ENCODE results near the gene PHACTR4. TPM values are rescaled to one million over a fixed set of nuclear protein-coding genes. Genes with fewer than 3 reads are reported as not detected.
A peak's percentile ranks its signal among the peaks of the same experiment; 100 is the strongest.
"Not testable (repeated sequence)": the region's sequence is repeated elsewhere in the genome, so short reads cannot be mapped to it uniquely, and the experiment has no call there.

The PHACTR4 gene
- total RNA-seq, 1 donor from 2014 or later: 50.3 TPM

DNA sequence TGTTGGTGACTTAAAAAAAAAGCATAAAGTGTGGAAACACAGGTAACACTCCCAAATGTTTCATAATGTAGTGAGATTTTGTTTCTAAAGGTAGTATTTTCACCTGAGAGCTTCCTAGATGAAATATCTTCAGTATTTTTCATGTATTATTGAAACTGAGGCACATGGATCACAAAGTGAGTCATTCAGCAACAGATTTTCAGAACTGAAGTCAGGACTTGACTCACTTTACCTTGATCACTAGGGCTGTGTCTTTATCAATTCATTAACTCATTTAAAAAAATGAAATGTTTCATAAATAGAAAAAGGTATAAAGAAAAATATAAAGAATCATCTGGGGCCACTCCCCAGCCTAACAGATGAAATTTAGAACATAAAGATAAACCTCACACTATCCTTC lies 69.8 kb downstream of the PHACTR4 start:
- H3K27ac Mint-ChIP-seq: peak overlapping the region; percentile 87
- H3K9me3 Mint-ChIP-seq: no peaks in the 10 kb centered on the region
- no peak for DNase-seq (ENCODE audit: extremely low spot score, unreplicated experiment)
- TF ChIP-seq, protein P1, sequence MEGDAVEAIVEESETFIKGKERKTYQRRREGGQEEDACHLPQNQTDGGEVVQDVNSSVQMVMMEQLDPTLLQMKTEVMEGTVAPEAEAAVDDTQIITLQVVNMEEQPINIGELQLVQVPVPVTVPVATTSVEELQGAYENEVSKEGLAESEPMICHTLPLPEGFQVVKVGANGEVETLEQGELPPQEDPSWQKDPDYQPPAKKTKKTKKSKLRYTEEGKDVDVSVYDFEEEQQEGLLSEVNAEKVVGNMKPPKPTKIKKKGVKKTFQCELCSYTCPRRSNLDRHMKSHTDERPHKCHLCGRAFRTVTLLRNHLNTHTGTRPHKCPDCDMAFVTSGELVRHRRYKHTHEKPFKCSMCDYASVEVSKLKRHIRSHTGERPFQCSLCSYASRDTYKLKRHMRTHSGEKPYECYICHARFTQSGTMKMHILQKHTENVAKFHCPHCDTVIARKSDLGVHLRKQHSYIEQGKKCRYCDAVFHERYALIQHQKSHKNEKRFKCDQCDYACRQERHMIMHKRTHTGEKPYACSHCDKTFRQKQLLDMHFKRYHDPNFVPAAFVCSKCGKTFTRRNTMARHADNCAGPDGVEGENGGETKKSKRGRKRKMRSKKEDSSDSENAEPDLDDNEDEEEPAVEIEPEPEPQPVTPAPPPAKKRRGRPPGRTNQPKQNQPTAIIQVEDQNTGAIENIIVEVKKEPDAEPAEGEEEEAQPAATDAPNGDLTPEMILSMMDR (conservative IDR thresholded peaks at IDR 0.05): no peak
- H3K4me1 Mint-ChIP-seq (ENCODE audit: unreplicated experiment): peaks cover 17% of the 10 kb centered on the region
- no peak overlapping the region for H3K4me3 Mint-ChIP-seq
- no peaks in the 10 kb centered on the region for H3K27me3 Mint-ChIP-seq
- H3K36me3 Mint-ChIP-seq: peaks cover 5% of the 10 kb centered on the region

DNA sequence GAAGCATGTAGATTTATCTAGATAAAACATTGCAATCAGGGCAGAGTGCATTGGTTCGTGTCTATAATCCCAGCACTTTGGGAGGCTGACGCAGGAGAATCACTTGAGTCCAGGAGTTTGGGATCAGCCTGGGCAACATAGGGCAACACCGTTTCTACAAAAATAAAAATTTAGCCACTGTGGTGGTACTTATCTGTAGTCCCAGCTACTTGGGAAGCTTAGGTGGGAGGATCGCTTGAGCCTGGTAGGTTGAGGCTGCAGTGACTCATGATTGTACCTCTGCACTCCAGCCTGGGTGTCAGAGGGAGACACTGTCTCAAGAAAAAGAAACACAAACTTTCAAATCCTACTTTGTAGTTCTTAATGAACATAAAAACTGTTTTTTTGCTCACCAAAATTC lies 72.1 kb downstream of the PHACTR4 start:
- no peak overlapping the region for H3K4me3 Mint-ChIP-seq
- H3K36me3 Mint-ChIP-seq: peaks cover 5% of the 10 kb centered on the region
- H3K9me3 Mint-ChIP-seq: no peaks in the 10 kb centered on the region
- no peaks in the 10 kb centered on the region for H3K27me3 Mint-ChIP-seq
- no peak overlapping the region for H3K27ac Mint-ChIP-seq
- TF ChIP-seq, protein P1 (conservative IDR thresholded peaks at IDR 0.05): no peak
- peaks cover 17% of the 10 kb centered on the region for H3K4me1 Mint-ChIP-seq (ENCODE audit: unreplicated experiment)
- no peak for DNase-seq (ENCODE audit: extremely low spot score, unreplicated experiment)

DNA sequence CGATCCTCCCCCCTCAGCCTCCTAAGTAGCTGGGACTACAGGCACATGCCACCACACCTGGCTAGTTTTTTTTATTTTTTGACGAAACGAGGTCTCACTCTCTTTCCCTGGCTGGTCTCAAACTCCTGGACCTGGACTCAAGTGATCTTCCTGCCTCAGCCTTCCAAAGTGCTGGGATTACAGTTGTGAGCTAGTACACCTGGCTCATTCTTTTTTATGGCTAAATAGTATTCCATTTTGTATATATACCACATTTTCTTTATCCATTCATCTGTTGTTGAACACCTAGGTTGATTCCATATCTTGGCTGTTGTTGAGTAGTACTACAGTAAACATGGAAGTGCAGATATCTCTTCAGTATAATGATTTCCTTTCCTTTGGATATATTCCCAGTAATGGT lies 74.0 kb downstream of the PHACTR4 start:
- Mint-ChIP-seq H3K36me3 (peaks cover 5% of the 10 kb centered on the region), H3K27ac (no peak overlapping the region), H3K4me3 (no peak overlapping the region), H3K27me3 (no peaks in the 10 kb centered on the region), H3K9me3 (no peaks in the 10 kb centered on the region), H3K4me1 (ENCODE audit: unreplicated experiment) (peaks cover 7% of the 10 kb centered on the region)
- DNase-seq (ENCODE audit: extremely low spot score, unreplicated experiment): no peak
- TF ChIP-seq, protein P1 (conservative IDR thresholded peaks at IDR 0.05): no peak

DNA sequence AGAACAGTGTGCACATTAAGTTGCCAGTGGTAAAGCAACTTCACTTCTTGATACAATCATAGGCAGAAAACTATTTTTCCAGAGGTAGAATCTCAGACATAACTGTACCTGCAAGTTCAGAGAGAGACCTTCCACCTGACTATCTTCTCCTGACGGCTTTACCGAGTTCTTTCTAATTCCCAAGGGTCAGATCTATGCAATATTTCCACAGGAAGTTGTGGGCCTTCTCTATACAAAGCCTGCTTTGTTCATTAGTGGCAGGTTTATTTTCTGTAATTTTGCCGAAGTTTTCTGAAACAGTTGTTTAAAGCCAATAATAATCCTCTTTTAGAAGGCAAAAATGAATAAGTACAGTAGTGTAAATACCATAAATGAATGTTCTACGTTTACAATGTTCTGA lies 78.1 kb downstream of the PHACTR4 start:
- Mint-ChIP-seq H3K4me3 (no peak overlapping the region), H3K36me3 (peaks cover 5% of the 10 kb centered on the region), H3K27ac (peak overlapping the region; percentile 13), H3K9me3 (no peaks in the 10 kb centered on the region), H3K27me3 (no peaks in the 10 kb centered on the region), H3K4me1 (ENCODE audit: unreplicated experiment) (peaks cover 9% of the 10 kb centered on the region)
- DNase-seq (ENCODE audit: extremely low spot score, unreplicated experiment): no peak
- TF ChIP-seq, protein P1 (conservative IDR thresholded peaks at IDR 0.05): no peak

DNA sequence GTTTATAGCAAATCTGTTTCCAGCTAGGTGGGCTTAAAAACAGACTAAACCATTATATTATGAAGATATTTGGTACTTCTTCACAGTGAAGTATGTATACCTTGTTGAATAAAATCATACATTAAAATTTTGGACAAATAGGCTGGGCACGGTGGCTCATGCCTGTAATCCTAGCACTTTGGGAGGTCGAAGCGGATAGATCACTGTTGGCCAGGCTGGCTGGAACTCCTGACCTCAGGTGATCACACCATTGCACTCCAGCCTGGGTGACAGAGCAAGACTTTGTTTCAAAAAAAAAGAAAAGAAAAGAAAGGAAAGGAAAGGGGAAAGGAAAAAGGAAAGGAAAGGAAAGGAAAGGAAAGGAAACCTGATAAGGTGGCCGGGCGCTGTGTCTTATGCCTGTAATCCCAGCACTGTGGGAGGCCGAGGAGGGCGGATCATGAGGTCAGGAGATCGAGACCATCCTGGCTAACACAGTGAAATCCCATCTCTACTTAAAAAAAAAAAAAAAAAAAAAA lies 78.6 kb downstream of the PHACTR4 start:
- not testable (repeated sequence) for DNase-seq (ENCODE audit: extremely low spot score, unreplicated experiment); H3K9me3 Mint-ChIP-seq; H3K27me3 Mint-ChIP-seq; H3K4me1 Mint-ChIP-seq (ENCODE audit: unreplicated experiment); H3K4me3 Mint-ChIP-seq; H3K36me3 Mint-ChIP-seq
- H3K27ac Mint-ChIP-seq: peak overlapping the region; percentile 9

DNA sequence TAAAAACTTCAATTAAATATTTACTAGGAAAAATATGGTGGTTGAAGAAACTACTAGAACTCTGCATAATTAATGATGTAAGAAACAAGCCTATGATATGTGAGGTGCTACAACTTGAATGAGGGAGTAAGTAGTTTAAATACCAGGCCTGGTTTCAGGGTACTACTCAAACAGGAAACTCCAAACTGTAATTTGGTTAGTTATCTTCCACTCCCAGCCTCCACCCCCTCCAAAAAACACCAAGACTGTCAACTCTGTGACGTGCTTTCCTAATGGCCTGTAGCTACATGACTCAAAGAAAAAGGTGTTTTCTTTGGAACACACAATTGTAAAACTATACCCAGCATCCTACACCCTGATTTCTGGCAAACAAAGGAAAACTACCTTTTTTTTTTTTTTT lies 80.4 kb downstream of the PHACTR4 start:
- peaks cover 9% of the 10 kb centered on the region for H3K4me1 Mint-ChIP-seq (ENCODE audit: unreplicated experiment)
- peaks cover 5% of the 10 kb centered on the region for H3K36me3 Mint-ChIP-seq
- no peaks in the 10 kb centered on the region for H3K27me3 Mint-ChIP-seq
- no peak for DNase-seq (ENCODE audit: extremely low spot score, unreplicated experiment)
- H3K27ac Mint-ChIP-seq: peak overlapping the region; percentile 93
- H3K9me3 Mint-ChIP-seq: no peaks in the 10 kb centered on the region
- H3K4me3 Mint-ChIP-seq: no peak overlapping the region
- TF ChIP-seq, protein P1 (conservative IDR thresholded peaks at IDR 0.05): no peak

Data from type B pancreatic cell (in vitro differentiated cells).